ENCODE measurements around the gene FHIT.

Gene FHIT

DNA sequence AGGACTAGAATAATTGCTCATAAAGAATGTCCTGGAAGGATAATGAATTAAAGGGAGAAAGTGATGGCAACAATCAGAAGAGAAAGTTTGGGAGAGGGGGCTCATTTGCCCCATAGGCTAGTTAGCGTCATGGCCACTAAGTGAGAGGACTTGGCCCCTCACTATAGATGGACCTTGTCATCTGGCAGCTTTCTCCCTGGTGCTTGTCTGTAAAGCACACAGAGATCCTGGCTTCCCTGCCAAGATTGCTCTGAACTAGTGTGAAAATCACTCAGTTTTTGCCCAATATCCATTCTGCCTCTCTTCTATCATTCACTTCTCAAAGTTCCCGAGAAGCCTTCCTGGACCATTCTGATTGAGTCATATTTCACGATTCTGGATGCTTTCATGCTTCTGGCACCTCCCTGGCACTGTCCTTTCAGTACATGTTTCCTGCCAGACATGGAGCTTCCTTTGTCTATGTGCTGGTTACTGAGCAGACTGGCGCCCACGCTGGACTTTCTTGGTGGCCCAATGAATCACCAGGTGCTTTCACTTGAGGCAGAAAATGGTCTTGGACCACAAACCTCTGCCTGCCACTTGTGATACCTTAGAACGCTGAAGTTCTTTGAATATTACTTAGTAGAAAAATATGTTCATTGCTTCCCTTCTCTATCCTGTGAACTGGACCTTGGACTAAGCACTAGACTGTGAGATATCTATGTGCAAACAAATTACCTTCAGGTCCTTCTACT lies 1491.8 kb downstream of the FHIT start:
- DNase-seq (ENCODE audit: low read depth in 2 of 2, low spot score in 1 of 2), result no peak

DNA sequence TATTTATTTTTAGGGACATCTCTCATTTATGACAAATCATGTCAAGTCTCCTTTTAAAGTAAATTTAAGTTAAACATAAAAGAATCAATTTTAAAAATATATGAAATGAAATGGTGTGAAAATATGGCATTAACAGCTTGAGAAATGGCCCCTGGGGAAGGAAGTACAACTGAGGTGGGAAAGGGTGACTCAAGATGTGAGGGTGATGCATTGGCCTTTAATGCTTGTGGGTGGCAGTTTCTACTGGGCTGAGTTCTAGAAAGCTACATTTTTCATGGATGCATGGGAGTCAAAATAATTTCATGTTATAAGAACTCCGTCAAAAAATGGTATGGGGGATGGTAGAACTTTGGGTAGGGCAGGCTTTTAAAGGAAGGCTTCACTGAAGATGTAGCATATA lies 1492.6 kb downstream of the FHIT start:
- DNase-seq (ENCODE audit: low read depth in 2 of 2, low spot score in 1 of 2), result no peak

DNA sequence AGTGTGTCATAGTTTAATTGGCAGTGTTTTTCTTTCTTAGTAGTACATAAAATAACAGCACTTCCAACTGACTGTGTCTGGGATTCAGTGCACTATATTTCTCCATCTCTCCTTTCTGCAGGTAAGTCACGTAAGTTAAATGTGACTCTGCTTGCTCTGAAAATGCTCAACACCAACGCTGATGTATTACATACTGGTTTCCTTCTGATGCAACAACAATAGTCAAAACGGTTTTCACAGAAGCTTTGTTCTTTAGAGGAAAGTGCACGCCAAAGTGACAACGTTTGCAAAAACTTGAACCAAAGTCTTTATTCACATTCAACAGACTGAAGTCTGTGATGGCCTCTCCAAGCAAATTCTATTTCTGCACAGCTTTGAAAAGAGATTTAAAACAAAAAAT lies 1494.3 kb downstream of the FHIT start:
- no peak for DNase-seq (ENCODE audit: low read depth in 2 of 2, low spot score in 1 of 2)

DNA sequence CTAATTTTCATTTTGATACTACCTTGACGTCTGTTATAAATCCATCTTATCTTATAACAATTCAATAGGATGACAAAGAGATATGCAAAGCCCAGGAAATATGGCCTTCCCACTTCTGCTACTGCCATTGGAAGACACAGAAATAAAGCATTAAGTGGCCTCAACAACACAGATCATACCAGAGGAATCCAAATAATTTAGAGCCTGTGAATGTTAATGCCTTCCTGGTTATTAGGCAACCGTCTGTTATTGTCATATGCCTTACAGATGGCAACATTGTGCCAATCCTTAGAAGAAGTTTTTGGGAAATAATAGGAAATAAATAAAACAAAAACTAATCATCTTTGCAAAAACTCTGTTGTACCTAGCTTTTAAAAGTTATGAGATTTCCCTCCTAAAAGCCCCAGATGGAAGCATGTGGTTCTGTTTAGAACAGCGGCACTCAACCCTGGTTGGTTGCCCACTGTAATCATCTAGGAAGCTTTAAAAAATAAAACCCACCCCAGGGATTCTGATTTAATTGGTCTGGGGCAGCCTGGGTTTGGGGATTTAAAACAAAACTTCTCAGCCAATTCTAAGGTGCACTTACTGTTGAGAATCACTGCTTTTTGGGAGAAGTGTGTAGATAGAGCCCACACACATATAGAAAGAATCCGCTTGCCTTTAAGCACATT lies 1496.7 kb downstream of the FHIT start:
- DNase-seq (ENCODE audit: low read depth in 2 of 2, low spot score in 1 of 2), result no peak

DNA sequence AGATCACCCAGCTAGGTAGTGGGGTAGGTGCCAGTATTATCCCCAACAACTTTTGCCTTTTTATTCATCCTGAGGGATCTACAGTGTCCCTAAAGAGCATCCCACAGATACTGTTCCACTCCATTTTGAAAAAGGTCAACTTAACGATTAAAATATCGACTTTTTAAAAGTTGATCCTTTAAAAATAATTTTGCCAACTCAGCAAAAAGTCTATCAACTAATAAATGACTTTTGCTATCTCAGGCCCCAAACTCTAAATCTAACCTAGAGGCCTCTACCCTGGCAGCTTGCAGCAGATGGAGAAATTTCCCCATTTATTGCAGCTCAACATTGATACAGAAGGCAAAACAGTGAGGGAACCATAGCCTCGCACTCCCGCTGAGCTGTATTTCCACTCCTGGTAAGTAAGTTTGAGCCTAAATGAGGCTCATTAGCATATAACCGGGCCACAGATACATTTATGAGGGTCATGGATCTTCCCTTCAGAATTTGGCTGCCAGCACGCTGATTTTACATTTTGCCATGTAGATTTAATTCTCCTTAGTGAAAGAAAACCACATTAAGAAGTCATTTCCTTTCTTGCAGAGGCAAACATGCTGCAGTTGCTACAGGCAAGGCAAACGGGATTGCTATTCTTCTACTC lies 1497.3 kb downstream of the FHIT start:
- no peak for DNase-seq (ENCODE audit: low read depth in 2 of 2, low spot score in 1 of 2)

DNA sequence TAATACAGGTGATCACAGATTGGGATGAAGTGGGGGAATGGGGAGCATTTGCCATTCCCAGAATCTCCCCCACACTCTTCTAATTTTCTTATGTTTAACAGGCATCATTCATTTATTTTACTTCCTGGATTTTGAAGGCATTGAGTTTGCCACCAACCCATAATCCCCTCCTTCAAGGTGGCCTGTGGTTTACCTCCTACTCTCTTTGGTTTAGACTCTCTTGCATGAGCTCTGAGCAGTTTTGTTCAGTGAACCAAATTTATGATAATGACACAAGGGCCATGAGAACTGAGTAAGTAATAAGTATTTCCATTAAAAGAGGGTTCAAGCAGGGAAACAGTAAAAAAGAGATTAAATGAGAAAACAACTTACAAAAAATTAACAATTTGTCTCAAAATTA lies 1498.3 kb downstream of the FHIT start:
- DNase-seq (ENCODE audit: low read depth in 2 of 2, low spot score in 1 of 2), result no peak

DNA sequence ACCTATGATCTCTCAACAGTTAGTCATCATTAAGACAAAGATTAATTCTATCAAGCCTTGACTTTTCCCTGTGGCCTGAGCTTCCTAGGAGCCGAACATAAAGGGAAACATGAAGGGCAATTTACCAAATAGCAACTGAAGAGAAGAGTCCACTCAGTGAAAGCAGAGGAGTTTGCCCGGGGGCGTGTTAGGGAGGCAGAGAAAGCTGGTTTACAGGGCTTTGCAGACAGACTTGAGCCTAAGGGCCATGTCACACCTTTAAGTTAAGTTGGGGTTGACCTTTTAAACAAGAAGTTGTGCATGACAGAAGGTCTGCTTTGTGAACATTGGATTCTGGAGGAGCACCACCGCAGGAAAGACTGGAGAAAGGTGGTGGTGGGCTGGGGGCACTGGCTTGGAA lies 1499.6 kb downstream of the FHIT start:
- no peak for DNase-seq (ENCODE audit: low read depth in 2 of 2, low spot score in 1 of 2)

DNA sequence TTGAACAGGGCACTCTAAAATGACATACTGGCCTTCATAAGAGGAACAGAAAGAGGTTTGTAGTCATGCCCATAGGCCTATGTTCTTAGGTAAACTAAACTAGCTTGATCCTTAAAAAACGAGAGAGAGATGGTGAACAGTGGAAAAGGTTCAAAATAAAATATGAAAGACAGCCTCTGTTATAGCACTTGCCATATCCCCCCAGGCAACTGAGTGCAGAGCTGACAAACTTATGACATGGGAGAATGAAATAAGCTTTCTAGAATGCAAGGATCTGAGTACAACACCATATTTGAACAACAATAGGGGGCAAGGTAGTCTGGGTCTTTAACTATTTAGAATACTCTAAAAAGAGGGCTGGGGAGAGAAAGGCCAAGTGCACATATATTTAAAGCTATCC lies 1500.9 kb downstream of the FHIT start:
- no peak for DNase-seq (ENCODE audit: low read depth in 2 of 2, low spot score in 1 of 2)

DNA sequence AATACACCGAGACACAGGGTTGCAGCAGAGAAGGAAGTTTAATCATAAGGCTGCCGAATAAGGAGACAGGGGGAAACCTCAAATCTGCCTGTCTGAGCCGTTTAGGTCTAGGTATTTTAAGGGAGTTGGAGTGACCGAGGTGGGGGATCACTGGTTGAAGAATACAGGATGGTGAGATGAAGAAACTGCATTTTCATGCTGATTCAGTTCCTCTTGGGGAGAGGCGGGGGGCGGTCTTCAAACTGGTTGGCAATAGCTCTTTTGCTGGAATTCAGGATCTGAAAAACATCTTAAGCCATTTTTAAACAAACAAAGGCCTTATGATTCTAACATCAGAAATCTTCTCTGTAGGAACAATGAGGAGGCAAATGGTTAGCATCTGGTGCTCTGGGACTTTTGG lies 1502.0 kb downstream of the FHIT start:
- no peak for DNase-seq (ENCODE audit: low read depth in 2 of 2, low spot score in 1 of 2)

DNA sequence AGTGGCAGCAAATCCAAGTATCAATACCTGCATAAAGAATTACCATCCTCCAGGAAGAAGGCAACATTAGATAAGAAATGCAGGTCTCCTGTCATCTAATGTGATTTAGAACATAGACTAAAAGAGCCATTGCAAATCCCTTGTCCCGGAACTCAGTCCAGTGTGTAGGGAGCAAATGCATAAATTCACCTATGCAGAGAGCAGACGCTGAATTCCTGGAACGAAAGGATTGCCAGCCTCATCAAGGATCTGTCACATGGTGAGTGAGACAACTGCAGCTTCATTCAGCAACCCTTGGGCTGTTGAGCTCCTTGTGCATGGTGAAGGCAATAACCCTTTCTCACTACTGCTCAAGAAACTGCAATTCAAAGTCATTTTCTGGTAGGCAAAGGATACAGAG lies 1504.7 kb downstream of the FHIT start:
- no peak for DNase-seq (ENCODE audit: low read depth in 2 of 2, low spot score in 1 of 2)

DNA sequence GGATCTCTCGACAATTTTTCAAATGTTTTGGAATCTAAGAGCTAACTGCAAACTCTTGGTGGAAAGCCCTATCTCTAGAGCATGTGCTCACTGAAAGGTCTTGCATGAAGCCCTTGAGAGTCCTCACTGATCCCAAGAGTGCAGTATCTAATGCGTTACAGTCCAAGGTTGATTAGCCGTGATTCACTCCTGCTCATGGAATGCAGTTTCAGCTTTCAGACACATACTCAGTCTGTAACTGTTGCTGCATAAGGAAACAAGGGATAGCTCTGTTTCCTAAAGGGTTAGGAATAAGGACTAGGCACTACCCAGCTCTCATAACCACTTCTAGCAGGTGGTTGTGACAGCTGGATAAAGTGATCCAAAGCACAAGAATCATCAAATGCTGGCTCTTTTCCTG lies 1514.0 kb downstream of the FHIT start:
- no peak for DNase-seq (ENCODE audit: low read depth in 2 of 2, low spot score in 1 of 2)

DNA sequence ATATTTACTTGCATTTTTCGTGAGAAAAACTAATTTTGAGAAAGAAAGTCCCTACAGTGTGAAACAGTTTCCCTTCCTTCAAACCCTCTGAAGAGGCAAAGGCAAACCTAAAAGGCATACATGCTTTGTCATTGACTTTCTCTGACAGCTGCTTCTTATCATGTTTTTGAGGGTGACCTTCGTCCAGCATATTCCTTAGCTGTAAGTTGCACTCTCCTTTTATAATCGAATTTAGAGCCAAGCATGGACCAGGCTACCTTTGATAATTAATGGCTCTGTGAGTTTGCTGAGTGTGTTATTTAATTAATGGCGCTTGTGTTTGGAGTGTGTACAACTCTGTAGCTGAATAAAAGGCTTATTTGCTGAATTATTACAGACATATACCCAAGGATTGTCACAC lies 1517.2 kb downstream of the FHIT start:
- DNase-seq (ENCODE audit: low read depth in 2 of 2, low spot score in 1 of 2), result no peak

DNA sequence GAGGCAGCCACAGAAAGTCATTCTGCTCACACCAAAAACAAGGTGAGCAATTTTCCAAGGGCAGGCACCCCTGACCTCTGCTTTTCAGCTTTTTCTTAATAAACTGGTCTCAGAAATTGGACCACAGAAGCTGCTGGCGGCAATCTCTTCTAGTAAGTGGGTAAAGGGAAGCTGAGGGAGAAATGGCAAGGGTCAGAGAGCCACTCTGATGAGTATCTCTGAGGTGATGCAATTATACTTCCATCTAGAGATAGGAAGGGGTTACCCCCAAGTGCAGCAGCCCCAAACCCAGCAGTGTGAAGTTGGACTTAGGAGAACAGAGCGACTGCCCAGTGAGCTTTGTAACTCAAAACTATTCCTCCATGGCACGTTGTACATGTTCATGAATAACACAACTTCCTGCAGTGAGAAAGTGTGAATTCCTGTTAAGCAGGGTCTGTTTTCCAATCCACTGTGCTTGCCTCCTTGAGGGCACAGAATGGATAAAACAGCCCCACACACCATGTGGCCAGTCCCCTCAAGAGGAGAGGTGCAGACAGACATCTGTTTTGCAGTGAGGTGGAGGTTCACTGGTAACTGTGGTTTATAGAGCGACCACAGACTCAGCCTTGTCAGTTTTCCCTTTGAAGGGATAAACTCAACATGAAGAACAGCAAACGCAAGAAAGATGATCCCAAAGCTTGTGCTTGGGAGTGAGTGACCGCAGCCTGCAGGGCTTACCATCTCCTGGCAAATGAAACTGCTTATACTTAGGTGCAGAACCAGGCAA lies 1518.0 kb downstream of the FHIT start:
- DNase-seq (ENCODE audit: low read depth in 2 of 2, low spot score in 1 of 2), result no peak

DNA sequence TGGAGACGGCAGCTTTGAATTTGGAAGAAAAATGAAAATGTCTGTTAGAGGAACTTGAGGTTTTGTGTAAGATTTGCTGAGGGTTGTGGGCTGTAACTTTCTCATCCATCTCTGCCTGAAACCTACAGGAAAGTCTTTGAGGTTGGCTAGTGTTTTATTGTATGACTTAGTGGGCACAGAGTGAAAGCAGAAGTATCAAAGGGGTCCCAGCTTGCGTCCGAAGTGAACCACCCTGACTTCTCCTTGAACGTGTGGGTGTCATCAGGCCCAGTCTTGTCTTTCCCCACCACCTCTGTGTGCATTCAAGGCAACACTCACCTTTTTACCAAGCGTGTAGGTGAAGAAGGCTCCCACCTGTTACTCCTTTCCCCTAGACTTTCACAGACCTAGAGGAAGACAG lies 1519.3 kb downstream of the FHIT start:
- no peak for DNase-seq (ENCODE audit: low read depth in 2 of 2, low spot score in 1 of 2)

DNA sequence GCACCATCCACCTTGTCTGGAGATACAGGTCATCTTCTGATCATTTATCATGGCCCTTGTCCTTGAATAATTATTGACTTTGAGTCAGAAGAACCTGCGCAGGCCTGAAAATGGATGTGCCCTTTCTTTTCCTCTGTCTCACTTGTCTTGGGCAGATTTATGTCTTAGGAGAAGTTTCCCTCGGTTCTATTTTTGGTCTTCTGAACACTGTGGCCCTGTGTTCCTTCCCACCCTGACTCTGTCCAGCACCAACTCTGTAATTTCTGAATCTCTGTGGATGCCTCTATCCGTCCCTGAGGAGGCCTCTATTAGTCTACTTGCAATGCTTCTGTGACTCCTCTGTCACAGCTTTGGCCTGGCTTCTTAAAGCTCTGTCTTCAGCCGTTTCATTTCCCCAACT lies 1520.7 kb downstream of the FHIT start:
- DNase-seq (ENCODE audit: low read depth in 2 of 2, low spot score in 1 of 2), result no peak

DNA sequence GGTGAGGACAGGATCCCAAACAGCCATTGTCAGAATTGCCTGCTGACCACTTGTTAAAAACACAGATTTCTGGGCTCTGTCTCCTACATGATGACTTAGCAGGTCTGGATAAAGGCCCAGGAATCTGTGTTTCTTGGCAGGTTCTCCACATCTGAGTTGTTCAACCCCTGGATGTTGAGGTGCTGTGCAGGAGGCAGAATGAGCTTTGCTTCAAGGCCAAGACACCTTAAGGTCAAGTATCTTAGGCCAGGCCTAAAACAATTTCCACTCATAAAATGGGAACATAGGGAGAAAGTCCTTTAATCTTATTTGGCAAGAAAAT lies 1522.7 kb downstream of the FHIT start:
- no peak for DNase-seq (ENCODE audit: low read depth in 2 of 2, low spot score in 1 of 2)

DNA sequence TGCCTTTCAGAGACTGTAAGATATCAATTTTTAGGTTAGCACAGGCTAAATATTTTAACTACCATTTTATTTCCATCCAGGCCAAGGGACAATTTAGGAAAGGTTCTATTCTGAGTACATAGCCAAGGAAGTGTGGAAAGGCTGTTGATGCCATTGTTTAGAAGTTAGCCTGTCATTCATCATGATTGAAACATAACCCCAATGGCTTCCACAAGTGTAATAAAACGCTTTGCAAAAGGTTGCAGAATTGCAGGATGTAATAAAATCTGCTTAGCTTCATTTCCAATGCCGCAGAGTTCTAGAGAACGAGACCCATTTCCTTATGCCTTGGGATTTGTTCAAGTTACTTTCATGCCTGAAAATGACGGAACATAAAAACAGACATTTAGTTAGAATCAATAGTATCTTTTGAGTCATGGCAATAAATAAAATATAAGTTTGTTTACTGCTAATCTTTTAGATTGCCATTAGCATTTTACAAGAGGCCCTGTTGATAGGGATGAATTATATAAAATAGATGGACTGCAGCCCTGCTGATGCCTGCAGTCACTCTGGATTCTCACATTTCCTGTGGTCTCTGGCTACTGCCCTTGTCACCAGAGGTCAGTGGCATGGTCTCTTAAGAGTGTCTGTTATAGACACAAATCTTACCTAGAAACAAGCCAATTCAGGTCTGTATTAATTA lies 1523.2 kb downstream of the FHIT start:
- no peak for DNase-seq (ENCODE audit: low read depth in 2 of 2, low spot score in 1 of 2)

DNA sequence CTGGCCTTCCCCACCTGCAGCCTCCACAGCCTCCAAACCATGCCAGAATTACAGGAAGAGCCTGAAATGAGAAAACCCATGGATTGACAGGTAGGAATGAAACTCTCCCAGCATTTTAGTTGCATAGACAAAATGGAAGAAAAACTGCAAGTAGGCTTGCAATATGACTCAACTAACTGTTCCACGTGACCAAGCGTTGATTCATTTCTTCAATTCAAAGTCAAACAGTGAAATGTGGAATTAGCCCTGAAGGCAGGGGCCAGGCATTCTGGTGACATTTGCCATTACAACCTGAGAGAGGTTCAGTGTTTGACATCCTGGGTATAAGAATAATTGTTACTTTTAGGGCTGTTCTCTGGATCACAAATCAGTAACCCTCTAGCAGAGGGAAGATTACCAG lies 1525.0 kb downstream of the FHIT start:
- DNase-seq (ENCODE audit: low read depth in 2 of 2, low spot score in 1 of 2), result no peak

DNA sequence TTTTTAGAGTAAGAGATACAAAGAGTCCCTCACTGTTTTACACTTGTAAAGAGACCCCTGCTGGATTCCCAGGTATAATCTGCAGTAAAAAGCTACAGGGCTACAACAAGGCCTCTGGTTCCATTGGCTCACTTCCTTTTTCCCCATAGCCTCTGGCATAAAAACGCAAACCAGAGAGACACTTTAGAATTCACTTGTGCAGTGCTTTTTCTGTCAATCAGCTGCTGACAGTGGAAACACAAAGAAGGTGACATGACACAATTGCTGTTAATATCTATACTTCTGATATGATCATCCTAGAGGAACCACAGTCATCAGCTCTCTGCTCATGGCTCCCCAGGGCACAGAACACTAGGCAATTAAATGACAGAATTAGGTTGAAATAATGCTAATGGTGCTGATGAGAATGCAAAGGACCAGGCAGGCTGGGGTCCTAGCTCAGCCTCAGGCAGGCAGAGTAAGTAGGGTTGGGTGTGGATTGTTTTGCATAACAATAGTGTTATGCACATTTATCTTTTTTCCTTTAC lies 1533.5 kb downstream of the FHIT start:
- DNase-seq (ENCODE audit: low read depth in 2 of 2, low spot score in 1 of 2), result no peak

DNA sequence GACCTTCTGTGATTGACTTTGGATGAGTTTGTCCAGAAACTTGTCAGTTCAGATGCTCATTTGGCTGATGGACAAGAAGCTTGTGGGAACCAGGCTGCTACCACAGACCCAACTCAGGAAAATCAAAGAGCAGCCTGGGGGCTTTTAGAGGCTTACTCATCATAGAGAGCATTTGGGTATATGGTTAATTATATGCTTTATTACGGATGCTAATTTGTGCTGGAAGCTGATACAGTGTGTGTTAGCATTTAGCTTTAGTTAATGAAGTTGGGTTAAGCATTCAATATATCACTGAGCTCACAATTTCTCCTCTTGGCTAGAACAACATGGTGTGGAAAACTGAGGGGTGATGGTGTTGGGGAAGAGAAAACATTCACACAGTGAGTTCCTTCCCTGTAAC lies 1537.2 kb downstream of the FHIT start:
- DNase-seq (ENCODE audit: low read depth in 2 of 2, low spot score in 1 of 2), result no peak

DNA sequence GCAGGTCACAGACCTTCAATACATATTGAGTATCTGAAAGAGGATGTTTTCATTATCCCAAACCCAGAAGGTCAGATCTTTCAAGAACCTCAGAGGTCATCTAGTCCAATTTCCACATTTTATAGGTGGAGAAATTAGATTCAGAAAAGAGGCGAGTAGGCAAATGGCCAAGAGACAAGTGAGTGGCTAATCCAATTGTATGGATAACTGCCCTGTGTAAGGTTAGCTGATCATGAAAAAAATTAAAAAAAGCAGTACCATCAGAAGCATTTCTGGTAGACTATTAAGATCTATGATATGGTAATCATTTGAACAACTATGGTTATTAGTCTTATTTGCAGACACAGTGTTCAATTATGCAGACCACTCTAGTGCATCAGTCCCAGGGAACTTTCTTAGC lies 1540.7 kb downstream of the FHIT start:
- no peak for DNase-seq (ENCODE audit: low read depth in 2 of 2, low spot score in 1 of 2)

All from stimulated activated CD8-positive, alpha-beta memory T cell treated with anti-CD3 and anti-CD28 coated beads, Interleukin-4, amount 100 ng/mL, for 1 hour (primary cell).